ACHN (cell line): Measurements from ENCODE around the gene PLA2G2F.

Source experiments
- DNase-seq: peaks from one replicate; pipeline ENCODE4 v3.0.0-alpha.2; 2015
- in situ Hi-C: cut with HindIII; loops from 2 replicates; pipeline ENCODE4 v1.10.0; 2017; ENCODE audit warnings: low sequenced_read_pairs, low pct_ligation_motif_present, low pct_unique_long_range_greater_than_20kb

The PLA2G2F gene

DNA sequence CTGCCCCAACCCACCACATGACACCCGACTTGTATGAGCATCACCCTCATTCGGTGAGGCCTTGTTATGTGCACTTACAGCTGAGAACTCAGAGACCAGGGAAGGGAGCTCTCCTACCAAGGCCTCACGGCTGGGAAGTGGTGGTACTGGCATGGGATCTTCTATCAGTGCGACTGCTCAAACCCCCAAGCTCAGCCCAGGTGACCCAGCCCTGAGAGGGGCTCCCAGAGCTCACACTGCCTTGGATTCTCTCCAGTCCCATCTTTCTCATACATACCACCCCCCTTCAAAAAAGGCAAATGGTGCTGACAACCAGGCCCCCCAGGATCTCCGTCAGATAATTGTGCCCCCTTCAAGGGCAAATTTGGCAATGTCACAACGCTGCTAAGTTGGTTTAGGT lies 777 bp upstream of the PLA2G2F start:
- no peak for DNase-seq
- in situ Hi-C loops = no loop called here

DNA sequence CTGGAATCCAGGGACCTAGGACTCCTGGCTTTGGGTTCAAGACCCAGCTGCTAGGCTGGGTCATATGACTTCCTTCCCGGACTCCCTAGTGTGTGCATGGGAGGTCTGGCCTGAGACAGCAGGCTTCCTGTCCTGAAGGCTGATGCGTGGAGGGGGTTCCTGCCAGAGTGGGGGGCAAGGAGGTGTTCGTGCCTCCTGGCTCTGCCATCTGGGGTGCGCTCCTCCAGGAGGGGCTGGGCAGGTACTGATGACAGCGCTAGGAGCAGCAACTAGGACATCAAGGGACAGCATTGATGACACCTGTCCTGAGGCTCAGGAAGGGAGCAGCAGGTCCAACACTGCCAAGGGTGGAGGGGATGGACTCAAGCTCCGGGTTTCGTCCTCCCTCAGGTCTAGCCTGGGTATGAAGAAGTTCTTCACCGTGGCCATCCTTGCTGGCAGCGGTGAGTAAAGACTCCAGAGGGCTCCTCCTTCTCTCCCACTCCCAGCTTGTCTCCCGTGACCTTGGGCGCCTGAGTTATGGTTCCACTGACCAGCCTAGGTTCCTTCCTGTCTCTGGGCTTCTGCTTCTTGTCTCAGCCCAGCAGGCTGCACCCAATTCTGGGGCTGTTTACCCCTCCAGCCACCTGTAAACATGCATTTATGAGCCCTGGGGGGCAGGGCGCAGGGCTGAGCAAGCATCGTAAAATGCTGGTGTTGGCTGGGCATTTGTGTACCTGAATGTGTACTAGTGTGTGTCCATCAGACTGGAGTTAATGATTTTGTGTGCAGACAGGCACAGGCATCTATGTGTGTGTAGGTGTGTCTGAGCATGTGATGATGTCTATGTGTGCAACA lies 871 bp downstream of the PLA2G2F start:
- in situ Hi-C loops = no loop called here
- DNase-seq = no peak

DNA sequence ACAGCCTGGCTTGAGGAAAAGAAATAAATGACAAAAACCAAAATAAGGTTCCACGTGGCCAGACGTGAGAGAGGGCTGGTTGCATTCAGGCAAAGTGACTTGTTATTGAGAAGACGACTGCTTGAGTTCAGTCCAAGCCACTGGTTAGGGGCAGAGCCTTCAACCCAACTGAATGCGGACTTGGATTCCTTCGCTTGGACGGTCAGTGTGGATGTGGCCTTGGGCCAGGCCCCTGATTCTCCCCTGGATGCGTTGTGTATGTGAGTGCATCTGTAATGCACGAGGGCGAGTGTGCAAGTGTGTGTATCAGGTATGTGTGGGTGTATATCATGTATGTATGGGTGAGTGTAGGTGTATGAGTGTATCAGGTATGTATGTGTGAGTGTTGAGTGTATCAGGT lies 1.9 kb downstream of the PLA2G2F start:
- DNase-seq = no peak
- in situ Hi-C loops = no loop called here

DNA sequence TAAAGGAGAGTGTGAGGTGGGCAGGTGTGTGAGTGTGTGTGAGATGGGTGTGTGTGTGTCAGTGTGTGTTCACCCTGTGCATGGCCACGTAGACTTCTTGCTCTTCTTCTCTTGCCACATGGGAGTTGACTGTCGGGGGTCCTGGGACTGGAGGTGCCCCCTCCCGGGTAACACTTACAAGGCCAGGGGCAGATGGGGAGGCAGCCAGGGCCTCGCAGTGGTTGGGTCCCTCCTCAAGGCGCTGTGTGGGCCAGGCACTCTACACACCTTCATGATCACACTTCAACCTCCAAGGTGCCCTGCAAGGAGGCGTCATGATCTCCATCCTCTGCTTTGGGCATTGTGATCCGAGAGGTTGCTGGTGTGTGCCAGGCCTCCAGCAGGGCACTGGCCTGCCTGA lies 2.3 kb downstream of the PLA2G2F start:
- no peak for DNase-seq
- in situ Hi-C loops = no loop called here

DNA sequence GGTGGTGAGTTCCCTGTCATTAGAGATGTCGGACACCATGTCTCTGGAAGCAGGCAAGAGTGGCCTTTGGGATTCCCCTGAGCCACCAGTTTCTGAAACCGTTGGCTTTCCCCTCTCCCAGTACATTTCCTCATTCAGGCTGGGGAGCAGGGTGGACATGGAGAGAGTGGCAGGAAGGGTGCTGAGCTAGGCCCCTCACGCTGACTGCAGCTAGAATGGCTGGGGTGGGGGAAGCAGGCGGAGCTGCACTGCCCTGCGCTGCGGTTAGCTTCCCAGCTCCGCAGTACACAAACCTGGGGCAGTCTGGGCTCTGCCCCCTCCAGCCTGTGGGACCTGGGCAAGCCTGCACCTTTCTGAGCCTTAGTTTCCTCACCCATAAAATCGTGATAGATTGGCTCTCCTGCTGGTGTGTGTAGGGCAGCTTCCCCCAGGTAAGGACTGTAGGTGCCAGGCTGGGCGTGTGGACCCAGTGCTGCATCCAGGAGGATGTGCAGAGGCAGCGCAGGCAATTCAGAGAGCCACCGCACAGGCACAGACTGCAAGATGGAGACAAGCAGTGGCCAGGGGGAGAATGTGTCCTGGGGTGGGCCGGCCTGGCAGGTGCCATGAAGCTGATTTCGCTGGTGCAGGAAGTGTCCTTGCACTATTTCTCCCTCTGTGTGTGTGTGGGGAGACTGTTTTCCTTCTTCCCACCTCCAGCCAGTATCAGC lies 3.0 kb downstream of the PLA2G2F start:
- DNase-seq = no peak
- in situ Hi-C loops = no loop called here

DNA sequence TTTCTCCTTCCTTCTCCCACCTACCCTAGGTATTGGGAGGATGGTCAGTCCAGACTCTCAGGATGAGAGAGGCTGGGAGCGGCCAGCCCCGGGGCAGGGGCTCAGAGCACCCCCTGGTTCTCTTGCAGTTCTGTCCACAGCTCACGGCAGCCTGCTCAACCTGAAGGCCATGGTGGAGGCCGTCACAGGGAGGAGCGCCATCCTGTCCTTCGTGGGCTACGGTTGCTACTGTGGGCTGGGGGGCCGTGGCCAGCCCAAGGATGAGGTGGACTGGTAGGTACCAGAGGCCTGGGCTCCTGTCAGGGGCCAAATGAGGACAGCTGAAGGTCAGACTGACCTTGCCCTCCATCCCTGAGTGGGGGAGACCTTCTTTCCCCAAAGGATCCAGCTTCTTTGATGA lies 4.2 kb downstream of the PLA2G2F start:
- no peak for DNase-seq
- in situ Hi-C loops = no loop called here

DNA sequence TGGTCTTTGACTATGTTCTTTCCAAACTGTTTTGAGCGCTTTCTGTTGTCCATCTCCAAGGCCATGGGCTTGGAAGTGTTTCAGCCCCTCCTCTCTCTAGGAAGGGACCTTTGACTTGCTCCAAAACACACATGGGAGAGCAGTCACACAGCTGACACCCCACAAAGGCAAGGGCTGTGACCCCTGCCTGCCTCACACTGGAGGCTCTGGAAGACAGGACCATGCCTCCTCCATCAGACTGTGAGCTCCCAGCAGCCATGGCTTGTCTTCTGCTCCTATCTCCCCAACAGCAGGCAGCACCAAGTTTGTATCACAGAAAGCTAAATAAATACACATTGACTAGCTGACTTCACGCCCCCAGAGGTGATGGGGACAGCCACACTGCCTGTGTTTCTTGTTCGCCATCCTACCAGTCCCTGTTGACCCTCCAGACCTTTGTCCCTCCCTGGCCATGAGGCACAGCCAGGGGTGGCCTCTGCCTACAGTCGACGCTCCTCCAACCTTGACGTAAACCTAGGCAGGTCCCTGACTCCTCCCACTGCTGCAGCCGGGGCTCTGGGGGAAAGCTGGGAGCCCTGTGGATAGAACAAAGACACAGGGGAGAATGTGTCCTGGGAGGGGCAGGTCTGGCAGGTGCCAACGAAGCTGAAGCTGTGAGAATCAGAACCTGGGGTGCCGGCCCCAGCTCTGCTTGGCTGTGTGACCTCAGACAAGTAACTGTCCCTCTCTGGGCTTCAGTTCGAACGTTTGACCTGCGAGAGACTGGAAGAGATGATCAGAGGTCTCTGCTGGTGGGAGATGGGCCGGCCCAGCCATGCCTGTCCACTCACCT lies 4.8 kb downstream of the PLA2G2F start:
- in situ Hi-C loops = no loop called here

DNA sequence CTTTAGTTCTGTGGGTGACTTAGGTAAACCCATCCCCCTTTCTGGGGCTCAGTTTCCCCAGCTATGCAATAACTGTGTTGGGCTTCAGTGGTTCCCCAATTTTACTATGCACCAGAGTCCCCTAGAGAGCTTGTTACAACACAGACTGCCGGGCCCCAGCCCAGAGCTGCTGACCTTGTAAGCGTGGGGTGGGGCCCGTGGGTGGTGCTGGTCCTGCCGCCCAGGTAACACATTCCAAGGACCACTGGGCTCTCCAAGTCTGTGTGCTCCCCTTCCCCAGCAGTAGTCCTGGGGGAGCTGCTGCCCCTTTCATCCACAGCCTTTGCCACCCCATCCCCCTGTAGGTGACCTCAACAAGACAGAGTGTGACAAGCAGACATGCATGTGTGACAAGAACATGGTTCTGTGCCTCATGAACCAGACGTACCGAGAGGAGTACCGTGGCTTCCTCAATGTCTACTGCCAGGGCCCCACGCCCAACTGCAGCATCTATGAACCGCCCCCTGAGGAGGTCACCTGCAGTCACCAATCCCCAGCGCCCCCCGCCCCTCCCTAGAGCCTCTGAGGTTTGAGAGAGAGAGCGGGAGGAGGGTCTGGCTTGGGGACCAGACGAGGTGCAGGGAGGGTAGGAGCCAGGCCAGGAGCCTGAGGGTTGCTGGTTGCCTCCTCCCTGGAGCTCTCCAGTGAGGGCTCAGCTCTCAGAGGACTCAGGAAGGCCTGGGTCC lies 8.9 kb downstream of the PLA2G2F start:
- DNase-seq = no peak
- in situ Hi-C loops = no loop called here

More for the DNA sequence above, 4.8 kb downstream of the PLA2G2F start:
- DNase-seq = no peak

DNA sequence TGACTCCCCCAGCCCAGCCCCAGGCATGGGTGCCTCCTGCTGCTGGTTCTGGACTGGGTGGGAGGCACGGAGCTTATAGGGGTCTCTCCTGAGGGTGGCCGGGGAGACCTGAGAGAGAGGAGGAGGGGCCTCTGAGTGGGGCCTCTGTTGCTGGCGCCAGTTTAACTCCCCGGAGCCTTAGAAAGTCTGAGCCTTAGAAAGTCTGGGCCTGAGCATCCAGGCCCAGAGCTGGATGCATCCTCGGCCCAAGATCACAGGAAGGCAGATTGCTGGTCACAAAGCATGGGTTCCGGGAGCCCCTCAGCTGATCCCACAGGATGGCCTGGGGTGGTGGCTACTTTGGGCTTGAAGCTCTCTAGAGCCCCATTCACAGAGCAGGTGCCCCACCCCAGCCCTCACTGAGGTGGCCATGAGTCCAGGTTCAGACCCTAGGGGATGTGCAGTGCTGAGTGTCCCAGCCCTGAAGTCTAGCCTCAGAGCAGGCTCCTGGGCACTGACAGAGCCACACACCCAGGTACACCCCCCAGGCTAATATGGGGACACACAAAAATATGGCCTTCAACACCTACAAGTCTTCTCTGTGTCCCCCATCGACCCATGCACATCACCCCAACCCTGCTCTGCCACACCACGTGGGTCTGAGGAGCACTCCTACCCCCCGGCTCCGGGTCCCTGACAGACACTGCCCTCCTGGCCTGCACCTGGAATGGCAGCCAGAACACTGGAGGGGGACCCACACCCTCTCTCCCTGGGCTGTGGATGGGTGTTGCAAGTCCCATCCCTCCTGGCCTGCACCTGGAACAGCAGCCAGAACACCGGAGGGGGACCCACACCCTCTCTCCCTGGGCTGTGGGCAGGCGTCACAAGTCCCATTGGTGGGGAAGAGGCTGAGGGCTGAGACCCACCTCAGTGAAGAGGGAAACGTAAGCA lies 9.7 kb downstream of the PLA2G2F start:
- in situ Hi-C loops = no loop called here
- no peak for DNase-seq

DNA sequence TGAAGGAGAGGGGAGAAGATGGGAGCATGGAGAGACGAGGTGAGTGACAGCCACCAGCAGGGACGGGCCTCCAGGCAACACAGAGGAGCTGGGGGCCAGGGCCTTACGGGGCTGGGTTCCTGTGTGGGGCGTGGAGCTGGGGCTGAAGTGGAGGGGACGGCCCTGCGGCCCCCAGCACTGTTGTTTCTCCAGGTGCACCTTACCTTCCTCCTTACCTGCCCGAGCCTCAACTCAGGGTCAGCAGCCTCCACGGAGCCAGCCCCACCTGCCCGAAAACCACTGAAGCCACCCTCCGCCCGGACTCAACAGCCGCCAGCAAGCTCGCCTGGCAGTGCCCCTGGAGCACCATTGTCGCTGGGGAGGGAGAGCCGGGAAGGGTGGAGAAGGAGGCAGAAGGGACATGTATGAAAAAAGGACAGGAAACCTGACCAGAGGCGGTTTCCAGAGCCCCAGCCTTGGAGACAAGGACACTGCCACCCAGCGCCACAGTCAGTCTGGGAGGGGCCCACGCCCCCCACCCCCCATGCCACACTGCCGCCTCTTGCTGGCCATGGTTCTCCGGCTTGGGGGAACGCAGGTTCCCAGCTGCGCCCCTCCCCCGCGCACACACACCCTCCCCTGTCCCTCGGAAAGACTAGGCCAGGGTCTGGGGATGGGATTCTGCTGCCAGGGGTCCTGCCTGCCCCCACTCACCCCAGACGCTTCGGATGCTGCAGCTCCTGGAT lies 10.6 kb downstream of the PLA2G2F start:
- in situ Hi-C loops = no loop called here

DNA sequence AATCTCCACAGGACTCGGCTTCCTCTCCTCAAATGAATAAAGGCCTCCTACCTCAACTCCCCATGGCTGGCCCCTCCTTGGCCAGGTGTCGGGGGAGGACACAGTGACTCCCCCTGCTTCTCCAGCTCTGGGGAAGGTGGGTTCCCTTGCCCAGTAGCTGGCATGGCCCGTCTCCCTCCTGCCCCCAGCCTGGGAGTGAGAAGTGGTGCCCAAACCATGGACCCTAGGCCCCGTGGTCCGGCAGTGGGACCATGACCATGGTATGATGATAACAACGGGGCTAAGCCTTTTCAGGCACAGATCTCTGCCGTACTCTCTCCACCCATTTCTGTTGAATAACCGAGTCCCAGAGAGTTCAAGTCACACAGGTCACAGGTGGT lies 11.2 kb downstream of the PLA2G2F start:
- in situ Hi-C loops = no loop called here
- no peak for DNase-seq

More for the DNA sequence above, 10.6 kb downstream of the PLA2G2F start:
- DNase-seq = no peak

DNA sequence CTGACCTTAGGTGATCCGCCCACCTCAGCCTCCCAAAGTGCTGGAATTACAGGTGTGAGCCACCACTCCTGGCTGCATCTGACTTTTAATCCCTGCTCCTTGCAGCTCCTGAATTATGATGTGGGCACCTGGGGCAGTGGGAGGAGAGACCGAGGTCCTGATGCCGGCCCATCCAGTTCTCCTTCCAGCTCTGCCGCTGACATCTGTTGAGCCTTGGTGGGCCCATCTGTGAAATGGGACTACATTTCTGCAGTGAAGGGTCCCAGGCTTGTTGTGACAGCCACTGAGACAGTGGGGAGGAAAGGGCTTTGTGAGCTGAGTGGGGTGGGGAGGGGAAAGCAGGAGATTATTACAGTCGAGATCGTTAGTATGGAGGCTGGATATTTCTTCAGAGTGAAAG lies 11.8 kb downstream of the PLA2G2F start:
- in situ Hi-C loops = no loop called here
- DNase-seq = no peak

DNA sequence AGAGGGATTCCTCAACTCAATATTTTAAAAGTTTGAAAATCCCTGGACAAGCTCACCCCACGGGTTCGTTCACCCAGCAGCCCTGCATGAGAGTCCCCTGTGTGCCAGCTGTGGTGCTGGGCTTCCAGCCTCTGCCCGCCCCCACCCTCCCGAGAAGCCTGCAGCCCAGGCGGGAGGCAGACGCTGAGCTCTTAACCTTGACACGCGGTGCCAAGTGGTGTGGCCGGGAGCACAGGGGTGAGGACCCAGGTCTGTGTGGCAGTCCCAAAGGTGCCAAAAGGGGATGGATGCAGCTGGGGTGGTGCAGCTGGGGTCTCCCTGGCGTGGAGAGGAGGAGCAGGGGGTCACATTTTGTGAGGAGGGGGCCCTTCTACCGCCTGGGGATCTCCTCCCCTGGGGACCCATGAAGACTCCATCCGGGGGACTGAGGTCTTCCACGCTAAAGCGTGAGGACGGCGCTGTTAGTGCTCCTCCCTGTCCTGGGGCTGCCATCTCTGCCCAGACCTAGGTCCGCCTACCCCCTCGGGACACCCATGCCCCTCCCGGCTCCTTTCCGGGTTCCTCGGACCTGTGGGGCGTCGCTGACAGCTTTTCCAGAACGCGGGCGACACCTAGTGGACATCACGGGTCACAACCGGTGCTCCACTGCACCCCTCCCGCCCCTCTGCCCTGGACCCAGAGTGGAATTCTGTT lies 12.9 kb downstream of the PLA2G2F start:
- in situ Hi-C loops = no loop called here

DNA sequence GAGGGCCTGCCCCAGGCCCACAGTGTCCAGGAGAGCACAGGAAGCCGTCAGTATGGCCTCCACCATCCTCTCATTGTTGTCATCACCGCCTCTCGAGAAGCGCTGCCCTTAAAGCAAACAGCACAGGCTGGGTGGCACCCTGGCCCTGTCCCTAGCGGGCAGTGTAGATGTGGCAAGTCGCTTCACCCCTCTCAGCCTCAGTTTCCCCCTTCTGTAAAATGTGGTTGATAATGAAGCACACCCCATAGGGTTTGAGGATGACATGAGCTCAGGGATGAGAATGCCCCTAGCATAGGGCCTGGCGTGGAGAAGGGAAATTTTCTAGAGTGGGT lies 13.4 kb downstream of the PLA2G2F start:
- in situ Hi-C loops = no loop called here
- no peak for DNase-seq

More for the DNA sequence above, 12.9 kb downstream of the PLA2G2F start:
- peak; percentile 69 for DNase-seq

DNA sequence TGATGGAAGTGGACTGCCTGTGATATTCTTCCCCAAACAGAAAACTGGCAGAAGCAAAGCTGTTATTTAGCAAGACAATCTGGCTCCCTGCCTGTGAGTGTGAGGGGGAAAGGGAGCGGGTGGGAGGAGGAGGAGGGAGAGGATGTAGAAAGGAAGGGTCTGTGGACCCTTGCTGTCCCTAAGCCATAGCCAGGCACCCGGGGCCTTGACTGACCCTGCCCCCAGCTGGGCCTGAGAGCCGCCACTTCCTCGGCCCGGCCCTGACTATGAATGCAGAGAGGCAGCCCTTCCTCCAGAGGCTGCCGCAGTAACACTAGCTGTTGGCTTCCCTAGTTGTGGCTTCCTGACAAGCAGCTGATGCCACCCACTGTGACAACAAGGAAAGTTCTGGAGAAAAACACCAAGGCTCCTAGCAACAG lies 13.9 kb downstream of the PLA2G2F start:
- no peak for DNase-seq
- in situ Hi-C loops = no loop called here

DNA sequence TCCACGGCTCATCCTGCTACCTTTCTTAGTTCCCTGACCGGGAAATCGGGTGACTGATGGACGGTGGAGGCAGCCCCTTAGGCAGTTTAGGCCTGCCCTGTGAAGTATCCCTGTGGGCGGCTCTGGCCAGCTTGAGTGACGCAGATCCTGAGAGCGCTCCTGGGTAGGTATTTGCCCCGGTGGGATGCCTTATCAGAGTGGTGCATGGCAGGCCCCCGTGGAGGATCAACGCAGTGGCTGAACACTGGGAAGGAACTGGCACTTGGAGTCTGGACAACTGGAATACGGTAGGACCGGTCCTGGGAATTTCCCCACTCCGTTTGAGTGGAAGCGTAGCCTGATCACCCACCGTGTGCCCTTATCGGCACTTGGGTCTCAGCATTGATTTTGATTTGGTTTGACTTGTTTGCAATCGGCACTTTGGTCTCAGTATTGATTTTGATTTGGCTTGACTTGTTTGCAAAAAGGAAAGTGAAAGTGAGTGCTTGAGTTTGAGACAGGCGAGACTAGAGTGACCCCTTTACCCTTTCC lies 15.2 kb downstream of the PLA2G2F start:
- in situ Hi-C loops = no loop called here
- no peak for DNase-seq
